NOMO-1 (cell line): ENCODE results near the gene ZSCAN32.

Experiments
- DNase-seq, 2 experiments: peaks; one replicate each; lab custom pipeline; 2025; ENCODE audit not compliant: unreplicated experiment in 2 of 2; lab: John Stamatoyannopoulos, UW

The ZSCAN32 gene

GRCh38 chr16:3358871-3359270 is 41.9 kb downstream of the ZSCAN32 start:
- DNase-seq, result no peak

GRCh38 chr16:3356118-3356517 is 44.7 kb downstream of the ZSCAN32 start:
- DNase-seq, result no peak

GRCh38 chr16:3355589-3355988 is 45.2 kb downstream of the ZSCAN32 start, which contains the start of gene OR2C1:
Gene OR2C1 (plus strand): TSS chr16:3355889. CDS start chr16:3355941, 52 bp downstream.
- DNase-seq, result no peak

- no peak for DNase-seq
Measured at GRCh38 chr16:3349175-3349574, 51.6 kb downstream of the ZSCAN32 start.

- no peak for DNase-seq
Measured at GRCh38 chr16:3348547-3349167, 52.1 kb downstream of the ZSCAN32 start.

GRCh38 chr16:3347586-3347985 is 53.2 kb downstream of the ZSCAN32 start:
- DNase-seq, result no peak

- DNase-seq, result no peak
Measured at GRCh38 chr16:3346041-3346440, 54.8 kb downstream of the ZSCAN32 start.
